AG09319 (cell line): ENCODE results near the gene CCR9.

Experiments used
- DNase-seq: peaks from one replicate; pipeline ENCODE4 v3.0.0-alpha.2; 2010; ENCODE audit warnings: low read depth; ENCODE audit errors: extremely low read depth
- TF ChIP-seq, protein P1 (sequence below): IDR thresholded peaks from 2 replicates; pipeline ENCODE4 v1.5.1; 2011; ENCODE audit warnings: low read depth, mild to moderate bottlenecking, inconsistent platforms, low read length, moderate library complexity

The CCR9 gene

DNA sequence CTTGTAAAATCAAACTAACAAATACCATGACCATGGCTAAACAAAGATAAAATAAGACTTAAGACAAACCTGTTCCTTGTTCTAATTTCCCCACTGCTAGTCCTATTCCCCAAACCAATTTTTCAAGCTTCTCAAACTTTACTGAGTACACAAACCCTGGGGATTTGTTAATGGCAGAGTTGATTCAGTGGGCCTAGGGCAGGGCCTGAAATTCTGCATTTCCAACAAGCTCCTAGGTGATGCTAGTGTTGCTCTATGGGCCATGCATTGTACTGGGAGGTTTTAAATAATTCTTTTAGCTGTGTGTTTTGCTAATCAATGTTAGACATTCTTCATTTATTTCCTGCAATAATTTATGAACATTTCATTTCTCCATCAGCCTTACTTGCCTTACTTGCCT is 13.3 kb upstream of the CCR9 start:
- no peak for DNase-seq
- TF ChIP-seq, protein P1, sequence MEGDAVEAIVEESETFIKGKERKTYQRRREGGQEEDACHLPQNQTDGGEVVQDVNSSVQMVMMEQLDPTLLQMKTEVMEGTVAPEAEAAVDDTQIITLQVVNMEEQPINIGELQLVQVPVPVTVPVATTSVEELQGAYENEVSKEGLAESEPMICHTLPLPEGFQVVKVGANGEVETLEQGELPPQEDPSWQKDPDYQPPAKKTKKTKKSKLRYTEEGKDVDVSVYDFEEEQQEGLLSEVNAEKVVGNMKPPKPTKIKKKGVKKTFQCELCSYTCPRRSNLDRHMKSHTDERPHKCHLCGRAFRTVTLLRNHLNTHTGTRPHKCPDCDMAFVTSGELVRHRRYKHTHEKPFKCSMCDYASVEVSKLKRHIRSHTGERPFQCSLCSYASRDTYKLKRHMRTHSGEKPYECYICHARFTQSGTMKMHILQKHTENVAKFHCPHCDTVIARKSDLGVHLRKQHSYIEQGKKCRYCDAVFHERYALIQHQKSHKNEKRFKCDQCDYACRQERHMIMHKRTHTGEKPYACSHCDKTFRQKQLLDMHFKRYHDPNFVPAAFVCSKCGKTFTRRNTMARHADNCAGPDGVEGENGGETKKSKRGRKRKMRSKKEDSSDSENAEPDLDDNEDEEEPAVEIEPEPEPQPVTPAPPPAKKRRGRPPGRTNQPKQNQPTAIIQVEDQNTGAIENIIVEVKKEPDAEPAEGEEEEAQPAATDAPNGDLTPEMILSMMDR, result no peak

DNA sequence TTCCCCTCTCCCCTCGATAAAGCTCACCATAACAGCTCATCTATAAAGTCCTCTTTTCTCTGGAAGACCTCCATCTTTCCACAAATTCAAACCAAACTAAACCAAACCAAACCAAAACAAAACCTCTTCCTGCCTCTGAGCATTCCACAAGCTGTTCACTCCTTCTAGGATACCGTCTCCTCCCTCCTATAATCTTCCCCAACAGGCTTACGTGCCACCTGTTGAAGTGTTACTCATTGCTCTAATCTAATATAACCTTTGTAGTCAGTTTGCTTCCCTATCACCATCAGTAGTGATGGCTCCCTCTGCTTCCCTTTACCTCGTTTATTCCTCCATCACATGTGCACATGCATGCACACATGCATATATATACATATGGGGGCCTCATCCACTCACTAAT is 12.7 kb upstream of the CCR9 start:
- no peak for DNase-seq
- TF ChIP-seq, protein P1, result no peak

DNA sequence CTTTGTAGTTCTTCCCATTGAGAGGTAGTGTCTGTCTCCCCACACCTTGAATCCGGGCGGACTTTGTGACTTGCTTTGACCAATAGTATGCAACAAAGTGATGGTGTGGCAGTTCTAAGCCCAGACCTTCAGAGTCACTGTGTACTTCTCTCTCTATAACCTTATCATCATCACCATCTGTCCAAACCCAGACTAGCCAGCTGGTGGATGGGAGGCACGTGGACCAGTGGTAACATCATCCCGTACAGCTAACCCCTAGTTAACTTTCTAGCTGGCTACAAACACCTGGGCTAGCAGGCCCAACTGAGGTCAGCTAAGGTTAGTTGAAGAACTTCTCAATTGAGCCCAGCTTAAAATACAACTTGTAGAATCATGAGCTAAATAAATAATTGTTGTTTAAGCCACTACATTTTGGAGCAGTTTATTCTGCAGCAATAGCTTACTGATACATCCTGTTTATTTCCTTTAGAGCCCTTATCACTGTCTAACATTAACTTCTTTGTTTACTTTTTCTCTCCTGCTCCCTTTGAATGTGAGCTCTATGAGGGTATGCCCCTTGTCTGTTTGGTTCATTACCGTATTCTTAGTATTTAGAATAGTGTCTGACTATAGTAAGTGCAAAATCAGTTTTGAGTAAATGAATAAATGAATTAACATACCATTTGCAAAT is 11.5 kb upstream of the CCR9 start:
- TF ChIP-seq, protein P1, result no peak
- DNase-seq, result no peak

DNA sequence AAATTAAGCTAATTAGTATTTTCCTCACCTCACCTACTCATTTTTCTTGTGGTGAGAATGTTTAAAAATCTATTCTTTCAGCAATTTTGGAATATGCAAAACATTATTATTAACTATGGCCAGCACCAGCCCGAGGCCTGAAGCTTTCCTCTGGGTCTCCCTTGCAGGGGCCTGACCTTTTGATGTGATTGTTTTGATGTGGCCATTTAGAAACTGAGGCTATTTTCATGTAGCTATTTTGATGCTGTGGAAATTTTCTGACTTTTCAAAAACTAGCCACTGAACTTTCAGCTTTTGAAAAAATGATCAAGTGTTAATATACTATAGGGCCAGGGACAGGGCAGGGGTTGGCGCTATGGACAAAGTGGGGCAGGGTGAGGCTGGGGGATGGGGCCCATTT is 8.2 kb upstream of the CCR9 start:
- no peak for DNase-seq
- TF ChIP-seq, protein P1, result no peak

DNA sequence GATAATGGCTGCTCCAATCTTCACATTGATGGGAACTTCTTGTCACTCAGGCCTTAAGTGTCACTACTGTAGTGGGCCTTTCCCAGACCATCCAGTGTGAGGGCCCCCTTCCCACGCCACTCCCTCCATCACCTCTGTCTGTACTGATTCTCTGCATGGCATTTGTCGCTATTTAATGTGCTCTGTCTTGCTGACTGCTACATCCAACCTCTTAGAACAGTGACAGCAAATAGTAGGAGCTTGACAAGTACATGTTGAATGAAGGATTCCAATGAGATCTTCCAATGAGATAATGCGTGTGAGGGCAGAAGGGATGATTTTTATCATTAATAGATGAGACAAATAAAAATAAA is 5.6 kb upstream of the CCR9 start:
- DNase-seq, result no peak
- TF ChIP-seq, protein P1, result no peak

DNA sequence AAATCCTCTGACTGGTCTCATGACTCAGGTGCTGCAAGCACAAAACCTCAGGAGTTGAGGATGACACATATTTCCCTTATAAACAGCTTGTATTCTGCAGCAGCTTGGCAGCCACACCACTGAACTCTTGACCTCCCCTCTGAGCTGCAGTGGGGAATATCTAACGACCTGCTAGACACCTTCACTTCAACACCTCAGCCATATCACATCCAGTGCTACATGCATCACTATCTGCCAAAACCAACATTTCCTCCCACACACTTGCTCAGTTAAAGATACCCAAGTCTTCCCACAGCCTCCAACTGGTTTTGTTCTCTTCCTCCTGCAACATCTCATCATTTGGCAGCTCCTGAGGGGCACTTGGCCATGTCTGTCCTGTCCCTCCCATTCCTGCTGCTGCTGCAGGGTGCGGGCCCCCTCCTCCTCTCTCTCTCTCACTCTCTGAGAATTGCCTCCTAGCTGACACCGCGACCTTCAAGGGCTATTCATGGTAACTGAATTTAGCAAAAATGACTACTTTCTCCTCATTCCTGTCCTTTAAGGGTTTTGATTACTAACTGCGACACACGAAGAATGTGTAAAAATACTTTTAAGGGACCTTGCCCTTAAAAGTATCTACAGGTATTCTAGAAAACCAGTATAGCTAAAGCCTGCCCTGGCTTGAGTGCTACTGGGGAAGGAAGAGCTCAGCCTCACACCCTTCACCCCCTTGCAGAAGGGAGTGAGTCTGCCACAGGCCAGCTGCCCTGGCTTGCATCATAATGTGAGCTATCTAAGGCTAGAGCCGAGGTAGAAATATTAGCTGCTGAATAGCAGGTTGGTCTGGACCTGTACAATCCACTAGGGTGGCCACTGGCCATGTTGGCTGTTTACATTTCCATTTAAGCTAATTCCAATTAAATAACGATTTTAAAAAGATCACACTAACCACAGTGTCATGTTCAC is 5.0 kb upstream of the CCR9 start:
- DNase-seq, result no peak
- TF ChIP-seq, protein P1, result no peak
